ENCODE data around the gene SGTA. TPM values are rescaled to one million over a fixed set of nuclear protein-coding genes. Genes with fewer than 3 reads are reported as not detected.

Gene SGTA
- total and polyA plus RNA-seq, 3 donors from 2014 or later = 93.9 to 100 (median 99.6) TPM

- H3K27ac ChIP-seq = no peak overlapping the region
- H3K4me1 ChIP-seq = no peaks in the 10 kb centered on the region
- WGBS, 2 donors = 94 to 96% methylated on average over 24 to 57 of the region's 58 CpGs
- no peak for DNase-seq
- no peaks in the 10 kb centered on the region for H3K36me3 ChIP-seq (ENCODE audit: low read depth, missing control alignments)
- TF ChIP-seq CTCF (IDR thresholded peaks at IDR 0.05) (no peak), POLR2A (IDR thresholded peaks at IDR 0.05) (no peak)
- H3K9me3 ChIP-seq = no peaks in the 10 kb centered on the region
- intact Hi-C loops (cut with DNase I; ENCODE audit: low total_unique reads) = no loop called here
- no peaks in the 10 kb centered on the region for H3K27me3 ChIP-seq
- no peak overlapping the region for H3K4me3 ChIP-seq
Measured at GRCh38 chr19:2810141-2811091, 27.3 kb upstream of the SGTA start.

- H3K27me3 ChIP-seq = no peaks in the 10 kb centered on the region
- TF ChIP-seq CTCF (IDR thresholded peaks at IDR 0.05) (no peak), POLR2A (IDR thresholded peaks at IDR 0.05) (no peak)
- no peak overlapping the region for H3K27ac ChIP-seq
- intact Hi-C loops (cut with DNase I; ENCODE audit: low total_unique reads) = no loop called here
- no peaks in the 10 kb centered on the region for H3K36me3 ChIP-seq (ENCODE audit: low read depth, missing control alignments)
- WGBS, 2 donors = 79 to 84% methylated on average over 25 to 37 of the region's 37 CpGs
- H3K4me1 ChIP-seq = no peaks in the 10 kb centered on the region
- H3K4me3 ChIP-seq = no peak overlapping the region
- no peak for DNase-seq
- H3K9me3 ChIP-seq = no peaks in the 10 kb centered on the region
Measured at GRCh38 chr19:2809387-2810140, 26.5 kb upstream of the SGTA start.

DNA sequence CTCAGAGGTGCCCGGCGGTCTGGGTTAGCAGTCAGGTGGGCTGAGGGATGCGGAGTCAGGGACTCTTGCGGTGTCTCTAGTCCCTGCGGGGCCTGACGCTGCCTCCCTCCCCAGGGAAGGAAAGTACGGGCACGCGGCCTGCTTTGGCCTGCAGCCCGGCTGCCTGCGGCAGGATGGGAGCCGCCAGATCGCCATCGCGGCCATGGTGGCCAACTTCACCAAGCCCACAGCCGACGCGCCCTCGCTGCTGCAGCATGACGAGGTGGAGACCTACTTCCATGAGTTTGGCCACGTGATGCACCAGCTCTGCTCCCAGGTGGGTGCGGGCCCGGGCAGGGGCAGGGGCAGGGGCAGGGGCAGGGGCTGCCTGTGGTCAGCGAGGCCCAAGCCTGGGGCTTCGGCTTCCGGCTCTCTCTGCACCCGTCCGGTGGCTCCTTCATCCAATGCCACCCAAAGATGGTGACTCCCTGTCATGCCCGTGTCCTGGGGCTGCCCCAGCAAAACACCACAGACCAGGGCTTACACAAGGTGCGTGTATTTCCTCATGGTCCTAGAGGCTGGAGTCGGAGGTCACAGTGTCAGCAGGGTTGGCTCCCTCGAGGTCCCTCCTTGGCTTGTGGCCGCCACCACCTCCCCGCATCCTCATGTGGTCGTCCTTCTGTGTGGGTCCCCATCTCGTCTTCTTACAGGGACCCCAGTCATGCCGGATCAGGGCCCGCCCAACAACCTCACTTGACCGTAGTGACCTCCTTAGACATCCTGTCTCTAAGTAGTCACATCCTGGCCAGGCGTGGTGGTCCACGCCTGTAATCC, 25.3 kb upstream of the SGTA start:
- TF ChIP-seq CTCF (IDR thresholded peaks at IDR 0.05) (no peak), POLR2A (IDR thresholded peaks at IDR 0.05) (no peak)
- H3K36me3 ChIP-seq (ENCODE audit: low read depth, missing control alignments) = no peaks in the 10 kb centered on the region
- H3K4me3 ChIP-seq = no peak overlapping the region
- DNase-seq = no peak
- no peaks in the 10 kb centered on the region for H3K9me3 ChIP-seq
- no peaks in the 10 kb centered on the region for H3K27me3 ChIP-seq
- H3K27ac ChIP-seq = no peak overlapping the region
- WGBS, 2 donors = 95 to 98% methylated on average over 17 to 36 of the region's 41 CpGs
- intact Hi-C loops (cut with DNase I; ENCODE audit: low total_unique reads) = no loop called here
- no peaks in the 10 kb centered on the region for H3K4me1 ChIP-seq

DNA sequence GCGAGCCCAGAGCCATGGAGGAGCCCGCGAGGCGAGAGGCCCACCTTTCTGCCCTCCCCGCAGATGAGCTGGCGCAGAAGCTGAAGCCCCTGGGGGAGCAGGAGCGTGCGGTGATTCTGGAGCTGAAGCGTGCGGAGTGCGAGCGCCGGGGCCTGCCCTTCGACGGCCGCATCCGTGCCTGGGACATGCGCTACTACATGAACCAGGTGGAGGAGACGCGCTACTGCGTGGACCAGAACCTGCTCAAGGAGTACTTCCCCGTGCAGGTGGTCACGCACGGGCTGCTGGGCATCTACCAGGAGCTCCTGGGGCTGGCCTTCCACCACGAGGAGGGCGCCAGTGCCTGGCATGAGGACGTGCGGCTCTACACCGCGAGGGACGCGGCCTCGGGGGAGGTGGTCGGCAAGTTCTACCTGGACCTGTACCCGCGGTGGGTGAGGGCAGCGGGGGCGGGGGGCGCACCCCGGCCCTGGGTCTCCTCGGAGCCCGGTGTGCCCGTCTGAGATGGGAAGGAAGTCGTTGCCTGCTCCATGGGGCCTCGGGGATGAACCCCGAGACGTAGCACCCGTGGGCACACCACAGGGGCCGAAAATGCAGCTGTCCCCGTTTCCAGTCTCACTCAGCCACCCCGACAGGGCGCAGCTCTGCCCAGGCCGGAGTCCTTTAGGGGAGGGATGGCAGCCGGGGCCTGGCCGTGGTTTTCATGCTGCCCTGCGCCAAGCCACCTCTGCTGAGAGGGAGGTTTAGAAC, 24.5 kb upstream of the SGTA start:
- 93 to 97% methylated on average over 21 to 56 of the region's 56 CpGs for WGBS, 2 donors
- Histone ChIP-seq H3K4me1 (no peaks in the 10 kb centered on the region), H3K36me3 (ENCODE audit: low read depth, missing control alignments) (no peaks in the 10 kb centered on the region), H3K27me3 (no peaks in the 10 kb centered on the region), H3K4me3 (no peak overlapping the region), H3K9me3 (no peaks in the 10 kb centered on the region), H3K27ac (no peak overlapping the region)
- no peak for DNase-seq
- TF ChIP-seq POLR2A (IDR thresholded peaks at IDR 0.05) = no peak
- no peak for TF ChIP-seq CTCF (IDR thresholded peaks at IDR 0.05)
- intact Hi-C loops (cut with DNase I; ENCODE audit: low total_unique reads) = no loop called here
